ENCODE data around the gene SHISA6. TPM values are rescaled to one million over a fixed set of nuclear protein-coding genes. Genes with fewer than 3 reads are reported as not detected.

The SHISA6 gene
- polyA plus RNA-seq, 4 donors, result 1.7 to 2.5 (median 2.0) TPM

GRCh38 chr17:11264183-11264871 is 23.3 kb downstream of the SHISA6 start:
- no peak for DNase-seq (ENCODE audit: low read depth in 4 of 4, low spot score in 3 of 4)

- DNase-seq (ENCODE audit: low read depth in 4 of 4, low spot score in 3 of 4), result no peak
These were observed 27.1 kb downstream of the SHISA6 start for GRCh38 chr17:11267999-11268575.

GRCh38 chr17:11269210-11269609 is 28.2 kb downstream of the SHISA6 start:
- no peak for DNase-seq (ENCODE audit: low read depth in 4 of 4, low spot score in 3 of 4)

DNA sequence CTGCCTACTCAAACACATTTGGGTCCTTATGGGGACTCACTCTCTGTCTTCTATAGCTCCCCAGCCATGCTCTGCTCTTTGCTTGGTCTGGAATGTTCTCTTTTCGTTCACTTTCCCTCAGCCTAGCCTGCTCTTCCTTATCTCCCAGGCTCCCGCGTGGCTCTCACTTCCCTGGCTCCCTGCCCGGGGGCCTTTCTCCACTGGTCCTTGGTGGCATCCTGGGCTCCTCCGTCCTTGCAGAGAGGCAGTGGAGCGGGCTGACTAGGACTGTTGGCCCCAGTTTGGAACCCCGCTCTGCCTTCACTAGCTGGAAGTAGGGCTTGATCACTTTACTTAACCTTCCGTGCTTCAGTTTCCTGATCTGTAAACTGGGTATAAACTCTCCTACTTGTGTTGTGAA is 31.2 kb downstream of the SHISA6 start:
- no peak for DNase-seq (ENCODE audit: low read depth in 4 of 4, low spot score in 3 of 4)

DNA sequence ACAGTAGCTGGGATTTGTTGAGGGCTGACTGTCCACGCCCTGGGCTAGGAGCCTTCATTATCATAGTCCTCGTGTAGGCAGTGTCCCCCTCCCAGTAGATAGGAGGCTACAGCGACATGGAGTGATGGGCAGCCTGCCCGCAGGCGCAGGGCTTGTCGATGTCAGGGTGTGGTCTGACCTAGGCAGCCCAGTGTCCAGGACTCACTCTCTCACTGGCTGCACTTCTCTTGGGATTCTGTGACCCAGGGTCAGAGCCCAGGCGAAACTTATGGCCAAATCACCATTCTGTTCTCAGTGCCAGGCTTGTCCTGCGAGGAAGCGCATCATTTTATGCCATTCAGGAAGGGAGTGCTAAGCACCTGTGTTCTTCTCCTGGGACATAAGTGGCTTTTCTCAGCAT is 32.6 kb downstream of the SHISA6 start:
- DNase-seq (ENCODE audit: low read depth in 4 of 4, low spot score in 3 of 4), result no peak

DNA sequence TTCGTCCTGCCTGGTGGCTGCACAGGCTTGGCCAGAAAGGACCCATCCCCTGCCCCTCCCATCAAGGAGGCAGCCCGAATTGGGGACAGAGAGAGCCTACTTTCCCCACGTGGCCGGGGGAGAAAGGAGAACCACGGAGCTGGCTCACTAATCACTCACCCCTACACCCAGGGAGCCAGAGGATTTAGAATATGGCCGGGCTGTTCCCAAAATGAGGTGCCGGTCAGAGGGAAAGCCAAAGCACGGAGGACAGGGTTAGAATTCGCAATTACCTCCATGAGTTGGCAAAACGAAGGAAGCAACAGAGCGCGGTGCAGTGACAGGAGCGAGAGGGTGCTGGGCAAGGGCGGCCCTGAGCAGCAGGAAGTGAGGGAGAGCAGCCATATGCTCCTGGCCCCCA is 33.1 kb downstream of the SHISA6 start:
- no peak for DNase-seq (ENCODE audit: low read depth in 4 of 4, low spot score in 3 of 4)

- no peak for DNase-seq (ENCODE audit: low read depth in 4 of 4, low spot score in 3 of 4)
These were observed 35.5 kb downstream of the SHISA6 start for GRCh38 chr17:11276486-11276885.

GRCh38 chr17:11278186-11278991 is 37.4 kb downstream of the SHISA6 start:
- DNase-seq (ENCODE audit: low read depth in 4 of 4, low spot score in 3 of 4), result no peak

DNA sequence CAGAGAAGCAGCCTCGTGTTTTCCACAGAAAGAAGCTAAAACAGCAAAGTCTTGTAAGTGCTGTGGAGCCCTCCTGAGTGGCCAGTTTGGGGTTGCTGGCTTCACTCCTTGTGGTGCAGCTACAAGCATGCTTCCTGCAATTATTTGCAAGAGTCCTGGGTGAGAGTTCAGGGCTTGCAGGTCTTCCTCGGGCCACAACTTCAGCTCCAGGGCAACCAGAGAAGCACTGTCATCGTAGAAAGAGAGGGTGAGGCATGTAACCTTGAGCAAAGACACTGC is 37.9 kb downstream of the SHISA6 start:
- DNase-seq (ENCODE audit: low read depth in 4 of 4, low spot score in 3 of 4), result no peak

DNA sequence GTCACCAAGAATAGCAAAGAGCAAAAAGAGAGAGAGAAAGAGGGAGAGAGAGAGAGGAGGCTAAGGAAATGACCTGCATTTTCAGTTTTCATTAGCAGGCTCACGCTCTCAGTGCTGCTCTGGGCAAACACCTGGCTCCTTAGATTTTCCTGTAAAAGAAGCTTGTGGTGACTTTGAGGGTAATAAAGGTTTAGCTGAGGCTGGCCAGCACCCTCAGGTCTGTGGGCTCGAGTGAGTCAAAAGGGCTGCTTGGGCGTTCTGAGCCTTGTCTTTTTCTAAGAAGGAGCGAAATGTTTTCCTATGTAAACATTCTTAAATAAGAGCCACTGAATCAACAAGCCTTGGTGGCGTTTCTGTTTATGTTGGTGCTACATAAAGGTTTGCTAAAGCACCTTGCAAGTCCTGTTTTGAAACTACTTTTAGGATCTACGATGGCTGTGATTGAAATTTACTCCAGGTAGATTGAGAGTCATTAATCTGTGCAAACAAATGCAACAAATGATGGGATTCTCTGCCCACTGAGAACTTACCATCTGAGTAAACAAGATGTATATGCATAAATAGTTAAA is 38.8 kb downstream of the SHISA6 start:
- no peak for DNase-seq (ENCODE audit: low read depth in 4 of 4, low spot score in 3 of 4)

GRCh38 chr17:11282586-11282985 is 41.6 kb downstream of the SHISA6 start:
- DNase-seq (ENCODE audit: low read depth in 4 of 4, low spot score in 3 of 4), result no peak

- no peak for DNase-seq (ENCODE audit: low read depth in 4 of 4, low spot score in 3 of 4)
These were observed 43.8 kb downstream of the SHISA6 start for GRCh38 chr17:11284811-11285210.

DNA sequence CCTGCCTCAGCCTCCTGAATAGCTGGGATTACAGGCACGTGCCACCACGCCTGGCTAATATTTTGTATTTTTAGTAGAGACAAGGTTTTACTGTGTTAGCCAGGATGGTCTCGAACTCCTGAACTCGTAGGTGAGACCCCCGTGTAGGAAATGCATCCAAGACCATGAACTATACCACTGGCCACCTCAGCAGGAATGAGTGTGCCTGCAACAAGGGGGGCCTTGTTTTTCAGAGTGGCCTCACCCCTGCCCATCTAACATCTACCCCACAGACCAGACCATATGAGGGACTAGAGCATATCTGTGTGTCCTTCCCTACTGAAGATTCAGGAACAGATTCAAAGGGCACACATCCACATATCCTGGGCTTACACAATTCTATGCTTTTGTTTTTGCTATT is 44.9 kb downstream of the SHISA6 start:
- DNase-seq (ENCODE audit: low read depth in 4 of 4, low spot score in 3 of 4), result no peak

DNA sequence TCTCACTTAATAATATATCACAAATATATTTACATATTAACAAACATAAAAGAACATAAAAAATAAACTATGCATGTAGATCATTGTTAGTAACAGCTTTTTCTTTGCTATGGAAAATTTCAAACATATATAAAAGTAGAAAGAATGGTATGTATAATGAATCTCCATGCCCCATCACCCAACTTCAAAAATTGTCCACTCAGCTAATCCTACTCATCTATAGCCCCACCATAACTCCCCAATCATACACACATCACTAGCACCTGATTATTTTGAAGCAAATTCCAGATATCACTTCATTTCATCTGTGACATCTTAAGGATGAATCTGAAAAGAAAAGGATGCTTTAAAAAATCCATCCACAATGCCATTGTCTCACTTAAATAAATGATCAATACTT is 46.8 kb downstream of the SHISA6 start:
- no peak for DNase-seq (ENCODE audit: low read depth in 4 of 4, low spot score in 3 of 4)

GRCh38 chr17:11290814-11291213 is 49.8 kb downstream of the SHISA6 start:
- no peak for DNase-seq (ENCODE audit: low read depth in 4 of 4, low spot score in 3 of 4)

GRCh38 chr17:11292491-11292890 is 51.5 kb downstream of the SHISA6 start:
- no peak for DNase-seq (ENCODE audit: low read depth in 4 of 4, low spot score in 3 of 4)

DNA sequence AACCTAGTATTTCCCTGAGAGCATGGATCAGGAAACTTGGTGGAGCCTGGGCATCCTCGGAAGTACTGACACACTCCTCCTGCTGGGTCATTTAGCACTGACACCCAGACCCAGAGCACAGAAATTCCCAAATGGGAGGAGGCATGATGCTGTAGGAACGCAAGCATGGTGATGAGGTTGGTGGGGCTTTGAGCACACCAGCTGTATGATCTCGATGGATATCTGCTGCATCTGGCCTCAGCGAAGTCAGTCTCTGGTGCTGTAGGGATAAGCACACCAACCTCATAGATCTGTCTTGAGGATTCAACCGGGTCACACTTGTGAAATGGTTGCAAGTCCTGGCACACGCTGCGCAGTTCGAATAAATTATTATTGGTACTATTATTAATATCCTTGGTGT is 52.5 kb downstream of the SHISA6 start:
- DNase-seq (ENCODE audit: low read depth in 4 of 4, low spot score in 3 of 4), result no peak

DNA sequence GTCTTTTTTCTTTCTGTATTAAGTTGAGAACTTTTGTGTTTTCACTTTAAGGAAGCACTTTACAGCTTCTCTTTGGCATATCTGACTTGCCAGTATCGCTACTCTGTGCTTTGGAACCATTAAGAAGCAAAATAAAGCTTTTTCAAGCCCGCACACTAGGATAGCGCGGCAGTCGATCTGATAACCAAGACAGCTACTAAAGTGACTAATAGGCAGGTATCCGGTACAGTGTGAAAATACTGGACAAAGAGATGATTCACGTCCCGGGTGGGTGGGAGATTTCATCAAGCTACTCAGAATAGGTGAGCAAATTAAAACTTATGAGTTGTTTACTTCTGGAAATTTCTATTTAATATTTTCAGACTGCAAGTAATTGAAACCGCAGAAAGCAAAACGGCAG is 53.8 kb downstream of the SHISA6 start:
- DNase-seq (ENCODE audit: low read depth in 4 of 4, low spot score in 3 of 4), result no peak

- no peak for DNase-seq (ENCODE audit: low read depth in 4 of 4, low spot score in 3 of 4)
These were observed 56.0 kb downstream of the SHISA6 start for GRCh38 chr17:11296994-11297393.

- no peak for DNase-seq (ENCODE audit: low read depth in 4 of 4, low spot score in 3 of 4)
These were observed 57.4 kb downstream of the SHISA6 start for GRCh38 chr17:11298401-11298800.

GRCh38 chr17:11300201-11300600 is 59.2 kb downstream of the SHISA6 start:
- DNase-seq (ENCODE audit: low read depth in 4 of 4, low spot score in 3 of 4), result no peak

DNA sequence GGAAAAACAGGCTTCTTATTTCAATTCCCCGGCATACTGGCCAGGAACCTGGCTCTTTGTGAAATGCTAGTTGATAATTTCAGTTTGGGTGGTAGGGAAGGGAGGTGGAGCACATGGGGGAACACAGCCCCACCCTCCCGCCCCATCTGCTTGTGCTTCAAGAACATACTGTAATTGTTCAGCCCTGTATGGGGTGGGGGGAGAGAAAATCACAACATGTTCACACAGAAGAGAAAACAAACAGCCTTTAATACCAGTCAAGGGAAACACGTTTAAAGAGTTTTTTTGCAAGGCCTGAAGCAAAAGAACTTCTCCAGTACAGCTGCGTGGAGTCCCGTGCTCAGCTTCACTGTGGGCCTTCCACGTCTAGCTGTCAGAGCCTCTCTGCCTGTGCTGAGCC is 59.7 kb downstream of the SHISA6 start:
- no peak for DNase-seq (ENCODE audit: low read depth in 4 of 4, low spot score in 3 of 4)

Data from right renal pelvis (tissue), 4 donors.